Panc1 (cell line): ENCODE results near the gene WDFY1.

Experiments used
- CTCF ChIP-seq: fragments of 450-650 bp; IDR thresholded peaks from 2 replicates; pipeline ENCODE4 v1.5.1; 2017; ENCODE audit warnings: mild to moderate bottlenecking
- POLR2AphosphoS5 ChIP-seq: IDR thresholded peaks from 2 replicates; pipeline ENCODE4 v1.6.1; 2012; ENCODE audit warnings: mild to moderate bottlenecking, low read depth, low read length, moderate library complexity
- REST ChIP-seq, 2 experiments: IDR thresholded peaks; 2 replicates each; pipeline ENCODE4 v1.6.1; 2011 to 2012; ENCODE audit warnings: low read depth in 2 of 2, control low read depth in 1 of 2, low read length in 1 of 2, mild to moderate bottlenecking in 1 of 2, moderate library complexity in 1 of 2; ENCODE audit not compliant: insufficient read depth in 1 of 2
- TCF7L2 ChIP-seq: IDR thresholded peaks from 2 replicates; pipeline ENCODE4 v1.6.1; 2011; ENCODE audit warnings: mild to moderate bottlenecking, low read depth, low read length, inconsistent platforms

- TF ChIP-seq CTCF = no peak
- no peak for TF ChIP-seq POLR2AphosphoS5
- no peak for TF ChIP-seq REST (IDR thresholded peaks at IDR 0.05; ENCODE audit: insufficient read depth in 1 of 2, low read depth in 2 of 2, low read length in 1 of 2)
- TF ChIP-seq TCF7L2 = no peak
These were observed 80.0 kb downstream of the WDFY1 start for GRCh38 chr2:223865124-223865523.
